HL-60 (cell line): ENCODE measurements around the gene NOC4L.

Experiments used
- CTCF ChIP-seq: IDR thresholded peaks from one replicate; pipeline ENCODE4 v1.5.1; 2011; ENCODE audit warnings: low read length, control low read depth, inconsistent platforms; ENCODE audit not compliant: insufficient read depth
- POLR2AphosphoS5 ChIP-seq: IDR thresholded peaks from 2 replicates; pipeline ENCODE4 v1.6.1; 2012; ENCODE audit warnings: low read depth

GRCh38 chr12:132140501-132140900, 3.8 kb upstream of the NOC4L start:
- no peak for TF ChIP-seq CTCF
- no peak for TF ChIP-seq POLR2AphosphoS5
